ENCODE data around the gene TIMM9. TPM values are rescaled to one million over a fixed set of nuclear protein-coding genes. Genes with fewer than 3 reads are reported as not detected.

Gene TIMM9
- 101 TPM for polyA plus RNA-seq (2012; ENCODE audit: insufficient read depth, insufficient read length, low read depth)

GRCh38 chr14:58427281-58428117 is at the start of gene TIMM9, which contains the start of gene KIAA0586:
Gene TIMM9 (minus strand): TSS chr14:58427531. CDS start chr14:58411945, 15,586 bp downstream.
Gene KIAA0586 (plus strand): TSS chr14:58427719. CDS start chr14:58428265, 546 bp downstream.
- Histone ChIP-seq H3K36me3 (peaks cover 30% of the 10 kb centered on the region), H3K27me3 (no peaks in the 10 kb centered on the region), H3K4me1 (no peaks in the 10 kb centered on the region; the same call in 1 of the 2 replicates), H3K9me3 (no peaks in the 10 kb centered on the region), H3K4me3 (ENCODE audit: low read depth, low read length) (peak within 1 kb of the TSS; percentile 98)
- TF ChIP-seq, protein P1, sequence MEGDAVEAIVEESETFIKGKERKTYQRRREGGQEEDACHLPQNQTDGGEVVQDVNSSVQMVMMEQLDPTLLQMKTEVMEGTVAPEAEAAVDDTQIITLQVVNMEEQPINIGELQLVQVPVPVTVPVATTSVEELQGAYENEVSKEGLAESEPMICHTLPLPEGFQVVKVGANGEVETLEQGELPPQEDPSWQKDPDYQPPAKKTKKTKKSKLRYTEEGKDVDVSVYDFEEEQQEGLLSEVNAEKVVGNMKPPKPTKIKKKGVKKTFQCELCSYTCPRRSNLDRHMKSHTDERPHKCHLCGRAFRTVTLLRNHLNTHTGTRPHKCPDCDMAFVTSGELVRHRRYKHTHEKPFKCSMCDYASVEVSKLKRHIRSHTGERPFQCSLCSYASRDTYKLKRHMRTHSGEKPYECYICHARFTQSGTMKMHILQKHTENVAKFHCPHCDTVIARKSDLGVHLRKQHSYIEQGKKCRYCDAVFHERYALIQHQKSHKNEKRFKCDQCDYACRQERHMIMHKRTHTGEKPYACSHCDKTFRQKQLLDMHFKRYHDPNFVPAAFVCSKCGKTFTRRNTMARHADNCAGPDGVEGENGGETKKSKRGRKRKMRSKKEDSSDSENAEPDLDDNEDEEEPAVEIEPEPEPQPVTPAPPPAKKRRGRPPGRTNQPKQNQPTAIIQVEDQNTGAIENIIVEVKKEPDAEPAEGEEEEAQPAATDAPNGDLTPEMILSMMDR (IDR thresholded peaks at IDR 0.05; ENCODE audit: low read depth, low read length), result no peak
- DNase-seq, result peak; percentile 96

DNA sequence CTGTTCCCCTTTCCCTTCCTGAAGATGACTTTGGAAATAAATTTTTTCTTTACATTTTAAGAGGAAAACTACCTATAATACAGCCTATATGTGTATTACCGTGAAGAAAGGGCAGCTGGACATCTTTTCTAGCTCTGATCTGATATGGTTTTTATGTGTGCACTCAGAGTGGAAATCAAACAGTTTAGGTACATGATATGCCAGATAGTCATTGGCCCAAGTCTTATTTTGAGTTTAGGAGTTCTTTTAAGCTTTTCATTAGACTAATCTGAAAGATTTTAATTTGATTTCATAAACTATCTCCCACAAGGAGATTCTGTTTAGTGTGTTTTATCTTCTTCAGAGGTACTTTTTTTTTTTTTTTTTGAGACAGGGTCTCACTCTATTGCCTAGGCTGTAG is 49.0 kb upstream of the TIMM9 start:
- no peaks in the 10 kb centered on the region for H3K27me3 ChIP-seq
- H3K9me3 ChIP-seq, result no peaks in the 10 kb centered on the region
- H3K36me3 ChIP-seq, result peaks cover 13% of the 10 kb centered on the region
- no peak for DNase-seq
- no peaks in the 10 kb centered on the region; the same call in 1 of the 2 replicates for H3K4me1 ChIP-seq
- no peak overlapping the region for H3K4me3 ChIP-seq (ENCODE audit: low read depth, low read length)
- TF ChIP-seq, protein P1 (IDR thresholded peaks at IDR 0.05; ENCODE audit: low read depth, low read length), result no peak

GRCh38 chr14:58469309-58469708 is 42.0 kb upstream of the TIMM9 start:
- Histone ChIP-seq H3K4me1 (no peaks in the 10 kb centered on the region; the same call in 1 of the 2 replicates), H3K27me3 (no peaks in the 10 kb centered on the region), H3K4me3 (ENCODE audit: low read depth, low read length) (no peak overlapping the region), H3K9me3 (no peaks in the 10 kb centered on the region), H3K36me3 (peaks cover 34% of the 10 kb centered on the region)
- TF ChIP-seq, protein P1 (IDR thresholded peaks at IDR 0.05; ENCODE audit: low read depth, low read length), result no peak
- DNase-seq, result no peak

- Histone ChIP-seq H3K36me3 (peaks cover 43% of the 10 kb centered on the region), H3K4me1 (no peaks in the 10 kb centered on the region; the same call in 1 of the 2 replicates), H3K4me3 (ENCODE audit: low read depth, low read length) (no peak overlapping the region), H3K9me3 (no peaks in the 10 kb centered on the region), H3K27me3 (no peaks in the 10 kb centered on the region)
- TF ChIP-seq, protein P1 (IDR thresholded peaks at IDR 0.05; ENCODE audit: low read depth, low read length), result no peak
- no peak for DNase-seq
These were observed 40.2 kb upstream of the TIMM9 start for GRCh38 chr14:58467575-58467974.

DNA sequence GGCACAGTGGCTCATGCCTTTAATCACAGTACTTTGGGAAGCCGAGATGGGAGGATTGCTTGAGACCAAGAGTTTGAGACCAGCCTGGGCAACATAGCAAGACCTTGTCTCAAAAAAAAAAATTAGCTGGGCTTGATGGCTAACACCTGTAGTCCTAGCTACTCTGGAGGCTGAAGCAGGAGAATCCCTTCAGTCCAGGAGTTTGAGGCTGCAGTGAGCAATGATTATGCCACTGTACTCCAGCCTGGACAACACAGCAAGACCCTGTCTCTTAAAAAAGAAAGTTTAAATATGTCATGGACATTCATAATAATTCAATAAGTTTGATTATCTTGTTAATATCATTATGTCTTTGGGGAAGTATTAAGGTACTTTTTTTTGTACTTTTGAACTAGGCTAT is 39.1 kb upstream of the TIMM9 start:
- Histone ChIP-seq H3K4me1 (no peaks in the 10 kb centered on the region), H3K27me3 (no peaks in the 10 kb centered on the region), H3K9me3 (no peaks in the 10 kb centered on the region), H3K4me3 (ENCODE audit: low read depth, low read length) (no peak overlapping the region), H3K36me3 (peaks cover 47% of the 10 kb centered on the region)
- no peak for DNase-seq
- TF ChIP-seq, protein P1 (IDR thresholded peaks at IDR 0.05; ENCODE audit: low read depth, low read length), result no peak

DNA sequence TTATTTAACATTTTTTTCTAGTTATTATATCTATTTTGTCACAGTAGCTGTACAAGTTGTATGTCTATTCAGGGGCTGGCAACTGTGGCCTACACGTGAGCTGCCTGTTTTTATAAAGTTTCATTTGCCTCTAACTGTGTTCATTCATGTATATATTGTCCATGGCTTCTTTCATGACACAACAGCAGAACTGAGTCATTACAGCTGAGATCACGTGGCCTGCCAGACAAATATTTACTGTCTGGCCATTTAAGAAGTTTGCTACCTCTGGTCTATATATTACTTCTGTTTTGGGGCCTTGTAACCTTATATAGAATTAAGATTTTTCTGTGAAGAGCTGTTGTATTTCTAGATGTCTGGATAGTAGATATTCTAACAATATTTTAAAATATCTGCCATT is 38.1 kb upstream of the TIMM9 start:
- no peaks in the 10 kb centered on the region for H3K4me1 ChIP-seq
- no peaks in the 10 kb centered on the region for H3K9me3 ChIP-seq
- peaks cover 49% of the 10 kb centered on the region for H3K36me3 ChIP-seq
- TF ChIP-seq, protein P1 (IDR thresholded peaks at IDR 0.05; ENCODE audit: low read depth, low read length), result no peak
- H3K4me3 ChIP-seq (ENCODE audit: low read depth, low read length), result no peak overlapping the region
- DNase-seq, result no peak
- H3K27me3 ChIP-seq, result no peaks in the 10 kb centered on the region

Measured in BE2C (cell line).